ENCODE results near the gene IGFLR1. TPM values are rescaled to one million over a fixed set of nuclear protein-coding genes. Genes with fewer than 3 reads are reported as not detected.

The IGFLR1 gene
- total and polyA plus RNA-seq, 2 donors (not counting 3 experiments of a cell fraction or from before 2014, with no cell fraction given), result 2.6 to 7.6 TPM

- BruUV-seq (replicated peaks), result no TSS peak
- H3K79me2 ChIP-seq (ENCODE audit: control insufficient read depth, insufficient read depth, low read length), result no peaks in the 10 kb centered on the region
- H3K9me1 ChIP-seq (replicated peaks; ENCODE audit: control insufficient read depth, extremely low read depth, insufficient read depth, low read length), result no peaks in the 10 kb centered on the region
- H3K36me3 ChIP-seq (ENCODE audit: control insufficient read depth in 2 of 2, extremely low read depth in 1 of 2, insufficient read depth in 2 of 2, low read length in 2 of 2), result peaks cover 26 to 82% of the 10 kb centered on the region in 2 experiments
- ChIA-PET POLR2A (no interaction called here), CTCF (interaction anchor here (0.8 to 1.6 kb wide), 2 partner anchors 12 to 13 kb away, joined by 3 read pairs; no protein-coding TSS in a partner anchor)
- no peak overlapping the region for H3K27ac ChIP-seq (ENCODE audit: insufficient read depth, low read depth, low read length)
- no peaks in the 10 kb centered on the region for H4K20me1 ChIP-seq (replicated peaks; ENCODE audit: control insufficient read depth, extremely low read depth, insufficient read depth, low read length)
- FAIRE-seq, result no peak
- no peak for DNase-seq (ENCODE audit: low read depth, low spot score)
- H3K27me3 ChIP-seq (ENCODE audit: control insufficient read depth in 2 of 2, insufficient read depth in 2 of 2, low read length in 2 of 2), result no peaks in the 10 kb centered on the region
- H3K4me2 ChIP-seq (ENCODE audit: insufficient read depth, low read length), result no peak overlapping the region
- H3K4me3 ChIP-seq (replicated peaks in 1 of 3; ENCODE audit: insufficient read depth in 1 of 3, low read depth in 1 of 3, low read length in 3 of 3), result no peak overlapping the region
- H3K4me1 ChIP-seq (ENCODE audit: control insufficient read depth, extremely low read depth, insufficient read depth, low read length), result no peaks in the 10 kb centered on the region
- intact Hi-C loops (cut with micrococcal nuclease) (no loop called here), dilution Hi-C loops (cut with MboI; ENCODE audit: extremely low pct_ligation_motif_present, low sequenced_read_pairs) (no loop called here)
- H3K9me3 ChIP-seq (replicated peaks; ENCODE audit: control insufficient read depth, insufficient read depth, low read length), result no peaks in the 10 kb centered on the region
- TF ChIP-seq EZH2 (IDR thresholded peaks at IDR 0.05; ENCODE audit: borderline replicate concordance, low read depth, low read length, severe bottlenecking) (no peak), GATA2 (IDR thresholded peaks at IDR 0.05; ENCODE audit: insufficient read depth, insufficient read length, low read depth, low read length) (no peak), JUN (IDR thresholded peaks at IDR 0.05; ENCODE audit: borderline replicate concordance, insufficient read depth, insufficient read length, low read depth) (no peak), POLR2A (IDR thresholded peaks at IDR 0.05; ENCODE audit: low read depth, low read length) (no peak), FOS (IDR thresholded peaks at IDR 0.05; ENCODE audit: borderline replicate concordance, insufficient read depth, low read length) (no peak), MAX (IDR thresholded peaks at IDR 0.05; ENCODE audit: insufficient read depth, insufficient read length) (no peak), MYC (IDR thresholded peaks at IDR 0.05; ENCODE audit: low read depth, low read length) (no peak), POLR2AphosphoS5 (IDR thresholded peaks at IDR 0.05; ENCODE audit: insufficient read depth, low read depth, low read length) (no peak), CTCF (IDR thresholded peaks at IDR 0.05; ENCODE audit: extremely low read depth in 1 of 2, insufficient read depth in 1 of 2, low read depth in 1 of 2, low read length in 2 of 2) (no peak)
- no peak overlapping the region for H2AFZ ChIP-seq (ENCODE audit: low read depth, low read length)
- H3K9ac ChIP-seq (replicated peaks; ENCODE audit: extremely low read depth, insufficient read depth, low read length), result no peak overlapping the region
These were observed 14.1 kb downstream of the IGFLR1 start for GRCh38 chr19:35727956-35728706.
